Activated effector memory CD4-positive, alpha-beta T cell treated with Interleukin-2 at 50 U/mL for 16 hours (primary cell): ENCODE data around the gene SPON2.

Source experiments
- DNase-seq: peaks from one replicate; pipeline ENCODE4 v3.0.0-alpha.2; 2020

The SPON2 gene

GRCh38 chr4:1172228-1172851 is at the start of gene SPON2:
Gene SPON2 (minus strand): TSS chr4:1172583.
- no peak for DNase-seq

- no peak for DNase-seq
Observed at GRCh38 chr4:1221155-1221870, 48.9 kb upstream of the SPON2 start.

- no peak for DNase-seq
Observed at GRCh38 chr4:1220566-1220965, 48.2 kb upstream of the SPON2 start.

- no peak for DNase-seq
Observed at GRCh38 chr4:1219566-1219950, 47.2 kb upstream of the SPON2 start.

- DNase-seq = no peak
Observed at GRCh38 chr4:1218634-1219565, 46.5 kb upstream of the SPON2 start.

- DNase-seq = no peak
Observed at GRCh38 chr4:1217366-1217765, 45.0 kb upstream of the SPON2 start.

- DNase-seq = peak; percentile 62
Observed at GRCh38 chr4:1216869-1217294, 44.5 kb upstream of the SPON2 start.

- DNase-seq = no peak
Observed at GRCh38 chr4:1216076-1216614, 43.8 kb upstream of the SPON2 start.

GRCh38 chr4:1215141-1216075 is 43.0 kb upstream of the SPON2 start:
- no peak for DNase-seq

GRCh38 chr4:1214101-1215095 is 42.0 kb upstream of the SPON2 start:
- DNase-seq = no peak

- no peak for DNase-seq
Observed at GRCh38 chr4:1213336-1213995, 41.1 kb upstream of the SPON2 start.

- no peak for DNase-seq
Observed at GRCh38 chr4:1212546-1213335, 40.4 kb upstream of the SPON2 start.

- no peak for DNase-seq
Observed at GRCh38 chr4:1211891-1212545, 39.6 kb upstream of the SPON2 start.

- no peak for DNase-seq
Observed at GRCh38 chr4:1211371-1211770, 39.0 kb upstream of the SPON2 start.

GRCh38 chr4:1210971-1211370 is 38.6 kb upstream of the SPON2 start:
- DNase-seq = no peak

- no peak for DNase-seq
Observed at GRCh38 chr4:1210241-1210841, 38.0 kb upstream of the SPON2 start.

GRCh38 chr4:1209821-1210220 is 37.4 kb upstream of the SPON2 start:
- DNase-seq = no peak

GRCh38 chr4:1208970-1209704 is 36.8 kb upstream of the SPON2 start:
- DNase-seq = no peak
